Muscle of arm (tissue), 12 donors: ENCODE data around the gene NBPF3. TPM values are rescaled to one million over a fixed set of nuclear protein-coding genes. Genes with fewer than 3 reads are reported as not detected.
A peak's percentile ranks its signal among the peaks of the same experiment; 100 is the strongest.
"Not testable (repeated sequence)": the region's sequence is repeated elsewhere in the genome, so short reads cannot be mapped to it uniquely, and the experiment has no call there.

Experiments used
- DNase-seq: peaks from one replicate; pipeline ENCODE4 v3.0.0-alpha.2; 2013
- polyA plus RNA-seq, 12 donors: library from polyadenylated mRNA; unstranded; fragments of 120-200 nt; gene quantifications; one replicate each; pipeline ENCODE4 v1.2.1, GENCODE V29; 2013; ENCODE audit not compliant: insufficient read length in 12 of 12

The NBPF3 gene
- polyA plus RNA-seq, 12 donors, result 4.6 to 15.5 (median 8.9) TPM; not detected in 2

DNA sequence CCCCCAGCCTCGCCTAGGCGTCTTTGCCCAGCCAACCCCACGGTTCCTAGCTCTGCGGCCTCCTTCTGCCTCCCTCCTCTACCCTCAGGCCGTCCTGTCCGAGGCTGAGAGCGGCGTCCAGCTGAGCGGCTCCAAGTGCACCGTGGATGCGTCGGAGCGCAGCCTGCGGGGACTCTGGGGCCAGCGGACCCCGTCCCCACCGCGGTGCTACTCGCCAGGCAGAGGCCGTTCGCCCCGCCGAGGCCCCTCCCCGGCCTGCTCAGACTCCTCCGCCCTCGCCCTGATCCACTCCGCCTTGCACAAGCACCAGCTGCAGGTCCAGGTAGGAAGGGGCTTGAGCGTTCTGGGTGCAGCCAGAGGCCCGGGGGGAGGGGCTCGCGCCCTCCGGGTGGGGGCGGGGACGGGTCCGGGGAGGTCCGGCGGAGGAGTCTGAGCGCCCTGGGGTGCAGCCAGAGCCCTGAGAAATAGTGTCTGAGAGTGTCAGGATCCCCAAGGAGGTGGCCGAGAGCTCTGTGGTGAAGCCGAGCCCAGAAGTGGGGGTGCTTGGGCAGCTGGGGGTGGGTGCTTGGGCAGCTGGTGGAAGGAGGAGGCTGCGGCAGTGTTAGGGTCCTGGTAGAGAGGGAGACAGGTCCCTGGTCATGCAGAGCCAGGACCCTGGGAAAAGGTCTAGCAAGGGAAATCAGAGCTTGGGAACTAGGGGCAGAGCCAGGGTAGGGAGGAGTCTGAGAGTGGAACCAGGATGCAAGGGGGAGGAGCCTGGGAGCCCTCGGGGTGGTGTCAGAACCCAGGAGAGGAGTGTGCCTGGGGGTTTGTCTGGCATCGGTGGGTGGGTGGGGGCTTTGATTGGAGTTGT lies 3.2 kb upstream of the NBPF3 start:
- no peak for DNase-seq

DNA sequence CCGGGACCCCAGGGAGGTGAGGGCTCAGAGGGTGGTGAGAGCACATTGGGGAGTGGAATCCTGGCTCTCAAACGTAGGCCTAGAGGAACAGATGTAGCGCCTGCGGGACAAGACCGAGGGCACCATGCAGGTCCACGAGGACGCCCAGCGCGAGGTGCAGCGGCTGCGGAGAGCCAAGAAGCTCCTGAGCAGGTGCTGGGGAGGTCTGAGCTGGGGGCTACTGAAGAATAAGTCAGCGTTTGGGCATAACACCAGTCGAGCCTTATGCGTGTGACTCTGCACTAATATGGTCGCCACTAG lies 2.6 kb upstream of the NBPF3 start:
- no peak for DNase-seq

DNA sequence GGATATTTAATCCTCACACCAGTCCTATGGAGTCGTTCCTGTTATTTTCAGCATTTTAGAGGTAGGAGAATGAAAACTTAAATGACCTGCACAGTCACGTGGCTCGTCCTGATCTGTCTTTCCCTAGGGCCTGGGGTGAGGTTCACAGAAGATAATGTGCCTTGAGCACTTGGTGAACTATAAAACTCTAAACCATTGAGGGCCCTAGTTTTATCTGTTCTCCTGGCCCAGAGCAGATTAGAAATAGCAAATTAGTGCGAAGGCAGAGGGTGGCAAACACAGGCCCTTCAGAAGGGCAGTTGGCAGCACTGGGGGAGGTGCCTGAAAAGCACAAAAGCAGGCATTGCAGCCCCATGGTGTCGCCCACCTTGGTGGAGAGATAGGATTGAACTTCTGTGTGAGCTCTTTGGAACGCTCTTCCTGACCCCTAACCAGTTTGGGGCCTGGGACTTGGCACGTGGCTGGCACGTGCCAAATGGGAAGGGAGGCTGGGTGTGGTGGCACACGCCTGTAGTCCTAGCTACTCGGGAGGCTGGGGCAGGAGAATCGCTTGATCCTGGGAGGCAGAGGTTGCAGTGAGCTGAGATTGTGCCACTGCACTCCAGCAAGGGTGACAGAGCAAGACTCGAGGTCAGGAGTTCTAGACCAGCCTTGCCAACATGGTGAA lies 1.2 kb upstream of the NBPF3 start:
- not testable (repeated sequence) for DNase-seq

GRCh38 chr1:21439345-21439720 lies 604 bp upstream of the NBPF3 start:
- DNase-seq, result no peak

- DNase-seq, result not testable (repeated sequence)
Measured at GRCh38 chr1:21440630-21441125, 741 bp downstream of the NBPF3 start.

DNA sequence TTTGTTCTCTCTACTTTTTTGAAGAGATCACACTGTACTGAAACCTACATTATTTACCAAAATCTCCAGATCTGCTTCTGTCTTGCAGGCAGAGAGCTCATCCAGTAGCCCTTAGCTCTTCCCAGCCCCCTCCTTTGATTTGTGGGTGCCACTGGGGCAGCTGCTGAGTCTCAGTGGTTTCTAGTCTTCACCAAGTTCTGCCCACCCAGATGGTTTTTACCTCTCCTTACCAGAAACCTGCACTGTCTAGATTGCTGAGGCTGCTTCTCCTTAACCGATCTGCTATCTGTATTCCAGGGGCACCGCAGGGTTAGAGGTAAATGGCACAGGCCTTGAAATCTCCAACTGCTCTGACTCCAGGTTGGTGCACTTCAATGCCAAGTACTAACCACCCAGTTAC lies 6.7 kb downstream of the NBPF3 start:
- not testable (repeated sequence) for DNase-seq

GRCh38 chr1:21447311-21447710 lies 7.4 kb downstream of the NBPF3 start:
- no peak for DNase-seq

GRCh38 chr1:21449906-21450305 lies 10.0 kb downstream of the NBPF3 start:
- no peak for DNase-seq

- no peak for DNase-seq
Measured at GRCh38 chr1:21451212-21451611, 11.3 kb downstream of the NBPF3 start.

GRCh38 chr1:21451981-21452411 lies 12.1 kb downstream of the NBPF3 start:
- no peak for DNase-seq

DNA sequence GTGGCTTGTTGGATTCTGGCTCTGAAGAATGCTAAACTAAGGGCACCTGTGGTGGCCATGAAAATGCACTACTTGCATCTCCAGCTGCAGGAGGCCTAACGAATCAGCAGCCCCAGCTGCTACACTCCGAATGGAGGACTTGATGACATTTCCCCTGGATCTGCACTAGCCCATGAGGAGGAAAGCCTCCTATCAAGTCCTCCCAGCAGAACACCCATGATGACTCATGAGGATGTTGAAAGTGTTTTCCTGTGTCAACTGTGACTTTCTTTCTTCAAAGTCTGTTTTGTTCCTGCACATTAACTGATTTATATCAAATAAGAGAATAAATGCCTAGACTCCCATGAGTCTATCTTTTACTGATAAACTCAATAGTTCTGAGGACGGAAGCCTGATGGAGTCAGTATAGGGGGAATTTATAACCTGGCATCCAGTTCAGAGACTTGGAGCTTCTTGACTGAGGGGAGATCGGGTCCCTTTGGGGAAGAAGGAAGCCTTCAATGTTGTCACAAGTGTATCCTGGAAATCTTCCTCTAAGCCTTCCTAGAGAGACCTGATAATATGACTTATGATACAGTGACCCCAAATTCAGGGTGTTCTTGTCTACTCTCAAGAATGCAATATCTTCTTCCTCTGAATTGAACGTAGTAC lies 14.2 kb downstream of the NBPF3 start:
- DNase-seq, result not testable (repeated sequence)

GRCh38 chr1:21454904-21455303 lies 15.0 kb downstream of the NBPF3 start:
- DNase-seq, result not testable (repeated sequence)

DNA sequence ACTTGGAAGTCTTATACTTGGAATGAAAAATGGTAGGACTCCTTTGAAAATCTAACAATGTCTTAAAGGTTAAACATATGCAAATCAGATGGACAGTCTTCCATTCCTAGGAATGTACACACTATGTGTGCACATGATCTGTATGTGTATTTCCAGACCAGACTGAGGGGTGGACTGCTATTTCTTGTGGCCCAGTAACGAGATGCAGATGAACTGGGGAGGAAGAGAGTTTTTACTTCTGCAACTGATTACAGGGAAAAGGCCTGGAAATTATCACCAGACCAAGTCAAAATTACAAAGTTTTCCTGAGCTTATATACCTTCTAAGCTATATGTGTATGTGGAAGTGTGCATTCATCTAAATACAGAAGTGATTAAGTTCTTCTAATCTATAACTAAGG lies 17.7 kb downstream of the NBPF3 start:
- DNase-seq, result no peak

GRCh38 chr1:21465127-21465526 lies 25.2 kb downstream of the NBPF3 start:
- DNase-seq, result not testable (repeated sequence)

DNA sequence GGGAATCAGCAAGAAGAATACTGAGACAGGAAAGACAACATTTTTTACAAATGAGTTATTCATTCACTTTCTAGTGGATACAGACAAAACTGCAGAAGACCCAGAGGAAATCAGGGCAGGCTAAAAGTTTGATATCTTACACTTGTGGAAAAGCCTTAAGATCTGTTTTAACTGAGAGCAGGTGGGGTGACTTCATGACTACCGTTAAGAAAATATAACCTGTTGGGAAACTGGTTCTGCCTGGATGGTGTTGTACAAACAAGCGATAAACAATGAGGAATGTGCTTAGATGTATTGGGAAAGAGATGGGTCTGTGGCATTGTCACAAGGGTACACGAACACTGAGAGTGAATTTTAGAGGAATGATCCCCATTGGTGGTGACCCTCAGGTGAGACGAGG lies 28.0 kb downstream of the NBPF3 start:
- DNase-seq, result not testable (repeated sequence)

DNA sequence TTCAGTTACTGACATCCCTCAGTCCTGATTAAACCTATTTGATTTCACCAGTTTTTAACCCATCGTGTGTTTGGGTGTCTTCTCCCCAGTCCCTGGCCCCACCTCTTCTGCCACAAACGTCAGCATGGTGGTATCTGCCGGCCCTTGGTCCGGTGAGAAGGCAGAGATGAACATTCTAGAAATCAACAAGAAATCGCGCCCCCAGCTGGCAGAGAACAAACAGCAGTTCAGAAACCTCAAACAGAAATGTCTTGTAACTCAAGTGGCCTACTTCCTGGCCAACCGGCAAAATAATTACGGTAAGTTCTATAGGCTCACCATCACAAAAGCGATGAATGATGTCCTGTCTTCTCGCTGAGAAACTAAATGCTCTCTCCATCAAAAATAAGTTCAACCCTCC lies 28.7 kb downstream of the NBPF3 start:
- DNase-seq, result no peak

- no peak for DNase-seq
Measured at GRCh38 chr1:21469581-21469980, 29.6 kb downstream of the NBPF3 start.

DNA sequence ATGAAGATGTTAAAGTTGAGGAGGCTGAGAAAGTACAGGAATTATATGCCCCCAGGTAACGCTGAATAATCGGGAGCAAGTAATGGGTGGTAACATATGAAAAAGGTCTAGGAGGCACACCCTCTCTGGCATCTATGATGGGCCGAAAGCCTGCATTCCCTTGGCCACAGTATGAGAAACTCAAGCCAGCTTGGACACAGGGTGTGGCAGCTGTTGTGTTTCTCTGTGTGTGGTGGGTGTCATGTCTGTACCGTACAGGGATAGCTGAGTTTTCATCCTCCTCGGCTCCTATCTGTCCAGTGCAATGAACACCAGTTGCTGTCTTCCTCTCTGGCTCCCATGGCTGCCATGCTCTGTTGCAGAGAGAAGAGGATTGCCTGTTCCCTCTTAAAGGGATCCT lies 32.9 kb downstream of the NBPF3 start:
- peak; percentile 9 for DNase-seq

GRCh38 chr1:21478356-21478755 lies 38.4 kb downstream of the NBPF3 start:
- no peak for DNase-seq

DNA sequence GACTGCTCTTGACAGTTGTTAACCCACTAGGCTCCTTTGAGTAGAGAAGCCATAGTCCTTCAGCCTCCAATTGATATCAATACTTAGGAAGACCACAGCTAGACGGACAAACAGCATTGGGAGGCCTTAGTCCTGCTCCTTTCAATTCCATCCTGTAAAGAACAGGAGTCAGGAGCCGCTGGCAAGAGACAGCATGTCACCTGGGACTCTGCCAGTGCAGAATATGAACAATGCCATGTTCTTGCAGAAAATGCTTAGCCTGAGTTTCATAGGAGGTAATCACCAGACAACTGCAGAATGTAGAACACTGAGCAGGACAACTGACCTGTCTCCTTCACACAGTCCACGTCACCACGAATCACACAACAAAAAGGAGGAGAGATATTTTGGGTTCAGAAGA lies 43.9 kb downstream of the NBPF3 start:
- DNase-seq, result not testable (repeated sequence)

DNA sequence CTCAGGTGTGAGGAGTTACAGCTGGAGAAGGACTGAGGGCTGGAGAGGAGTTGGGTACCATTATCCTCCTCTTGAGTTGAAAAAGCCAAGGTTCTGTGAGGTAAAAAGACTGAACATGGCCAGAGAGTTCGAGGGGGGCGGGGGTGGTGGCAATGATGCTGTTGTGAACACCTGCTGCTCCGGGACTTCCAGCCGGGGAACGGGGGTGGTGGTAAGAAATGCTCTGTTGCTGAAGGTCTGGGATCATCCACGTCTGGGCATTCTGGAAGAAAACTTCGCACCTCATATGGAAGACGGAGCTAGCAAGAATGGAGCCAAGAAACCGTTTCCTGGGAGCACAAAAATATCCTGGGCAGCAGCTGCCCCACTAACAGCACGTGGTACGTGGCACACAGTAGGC lies 49.2 kb downstream of the NBPF3 start:
- DNase-seq, result no peak

- no peak for DNase-seq
Measured at GRCh38 chr1:21490774-21491487, 51.0 kb downstream of the NBPF3 start.
